A172 (cell line): ENCODE results near the gene ARMC8. TPM values are rescaled to one million over a fixed set of nuclear protein-coding genes. Genes with fewer than 3 reads are reported as not detected.
"Not testable (repeated sequence)": the region's sequence is repeated elsewhere in the genome, so short reads cannot be mapped to it uniquely, and the experiment has no call there.

Experiments used
- DNase-seq: peaks from one replicate; pipeline ENCODE4 v3.0.0-alpha.2; 2015; ENCODE audit warnings: low spot score
- total RNA-seq: library from RNA; depleted of rRNA; stranded (reverse); fragments of >200 nt; shearing (Covaris generic); gene quantifications from 2 replicates; pipeline ENCODE4 v1.2.3, GENCODE V29; 2014; rRNA removed

The ARMC8 gene, protein sequence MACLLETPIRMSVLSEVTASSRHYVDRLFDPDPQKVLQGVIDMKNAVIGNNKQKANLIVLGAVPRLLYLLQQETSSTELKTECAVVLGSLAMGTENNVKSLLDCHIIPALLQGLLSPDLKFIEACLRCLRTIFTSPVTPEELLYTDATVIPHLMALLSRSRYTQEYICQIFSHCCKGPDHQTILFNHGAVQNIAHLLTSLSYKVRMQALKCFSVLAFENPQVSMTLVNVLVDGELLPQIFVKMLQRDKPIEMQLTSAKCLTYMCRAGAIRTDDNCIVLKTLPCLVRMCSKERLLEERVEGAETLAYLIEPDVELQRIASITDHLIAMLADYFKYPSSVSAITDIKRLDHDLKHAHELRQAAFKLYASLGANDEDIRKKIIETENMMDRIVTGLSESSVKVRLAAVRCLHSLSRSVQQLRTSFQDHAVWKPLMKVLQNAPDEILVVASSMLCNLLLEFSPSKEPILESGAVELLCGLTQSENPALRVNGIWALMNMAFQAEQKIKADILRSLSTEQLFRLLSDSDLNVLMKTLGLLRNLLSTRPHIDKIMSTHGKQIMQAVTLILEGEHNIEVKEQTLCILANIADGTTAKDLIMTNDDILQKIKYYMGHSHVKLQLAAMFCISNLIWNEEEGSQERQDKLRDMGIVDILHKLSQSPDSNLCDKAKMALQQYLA
- total RNA-seq, result 45.7 and 65.1 TPM in 2 replicates

DNA sequence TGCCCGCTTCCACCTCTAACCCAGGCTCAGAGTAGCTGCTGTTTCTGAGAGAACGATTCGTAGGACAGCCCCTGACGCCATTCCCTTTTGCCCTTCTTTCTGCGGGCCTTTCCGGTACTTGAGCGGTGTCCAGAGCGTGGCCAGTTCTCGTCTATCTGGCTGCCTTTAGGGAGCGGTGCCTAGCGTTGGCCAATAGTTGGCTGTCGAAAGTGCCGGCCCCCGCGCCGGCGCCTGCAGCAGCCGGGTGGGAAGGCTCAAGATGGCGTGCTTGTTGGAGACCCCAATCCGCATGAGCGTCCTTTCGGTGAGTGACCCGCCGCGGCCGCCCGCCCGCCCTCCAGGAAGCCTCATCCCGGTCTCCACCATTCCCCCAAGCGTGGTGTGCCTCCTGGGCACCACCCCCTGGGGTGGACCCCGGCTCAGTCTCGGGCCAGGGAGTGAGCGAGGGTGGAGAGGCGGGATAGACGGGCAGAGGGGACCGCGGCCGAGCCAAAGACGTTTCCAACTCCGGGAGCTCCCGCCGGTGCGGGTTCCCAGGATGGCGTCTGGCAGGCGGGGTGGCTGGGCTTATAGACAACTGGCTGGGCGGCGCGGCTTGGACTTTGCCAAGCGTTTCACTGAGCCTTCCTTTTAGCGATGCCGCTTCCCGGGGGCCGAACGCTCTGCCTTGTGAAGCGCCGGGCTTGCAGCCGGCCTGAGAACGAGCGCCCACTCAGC is at the start of gene ARMC8:
Gene ARMC8 (plus strand): TSS at position 6 of the 717 bp plus-strand sequence. CDS start 254 bp downstream, at position 260.
- peak; percentile 84 for DNase-seq

DNA sequence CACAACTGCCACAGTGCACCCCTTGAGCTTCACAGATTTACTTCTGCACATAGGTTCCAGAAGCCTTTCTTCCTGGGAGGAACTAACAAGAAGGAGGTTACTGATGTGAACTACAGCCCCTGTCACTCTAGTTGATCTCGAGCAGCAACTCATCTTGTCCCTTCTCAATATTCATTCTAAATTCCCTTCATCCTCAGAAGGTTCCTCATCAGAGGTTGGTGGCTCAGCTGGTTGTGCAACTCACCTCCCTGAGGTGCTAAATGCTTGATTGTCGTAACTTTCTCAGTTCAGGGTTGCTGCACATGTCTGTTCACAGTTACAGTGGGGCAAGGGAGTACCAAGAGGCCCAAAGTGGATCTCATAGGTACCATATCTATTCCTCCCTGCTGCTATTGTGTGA is 49.2 kb upstream of the ARMC8 start:
- no peak for DNase-seq

DNA sequence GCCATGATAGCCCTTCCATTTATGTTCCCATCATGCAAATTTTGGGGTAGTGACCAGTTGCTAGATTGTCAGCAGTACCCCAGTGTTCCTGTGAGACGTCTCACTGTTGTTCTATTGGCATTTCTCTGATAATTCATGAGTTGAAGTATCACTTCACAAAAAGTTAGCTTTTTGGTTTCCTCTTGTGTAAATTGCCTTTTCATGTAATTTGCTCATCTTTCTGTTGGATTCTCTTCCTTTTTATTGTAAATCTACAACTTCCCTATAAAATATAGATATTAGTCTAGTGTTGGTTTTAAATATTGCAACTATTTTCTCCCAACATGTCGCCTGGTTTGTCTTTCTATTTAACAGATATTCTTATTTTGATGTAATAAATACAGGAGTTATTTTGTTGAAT is 47.4 kb upstream of the ARMC8 start:
- no peak for DNase-seq

DNA sequence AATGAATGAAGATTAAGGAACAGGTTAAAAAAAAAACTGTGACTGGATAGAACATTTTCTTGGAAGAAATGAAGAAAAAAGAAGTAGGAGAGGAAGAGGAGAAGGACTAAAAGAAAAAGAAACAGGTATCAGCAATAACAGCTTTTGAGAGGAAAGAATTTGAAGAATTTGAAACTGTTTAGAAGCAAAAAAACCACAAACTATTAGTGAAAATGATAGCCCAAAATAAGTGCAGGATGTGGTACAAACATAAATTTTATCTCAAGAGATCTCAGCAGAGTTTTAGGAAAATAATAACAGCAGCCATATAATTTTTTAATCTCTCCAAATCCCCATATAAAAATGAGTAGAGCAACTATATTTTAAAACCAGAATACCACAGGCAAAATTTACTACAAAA is 46.2 kb upstream of the ARMC8 start:
- peak; percentile 20 for DNase-seq

DNA sequence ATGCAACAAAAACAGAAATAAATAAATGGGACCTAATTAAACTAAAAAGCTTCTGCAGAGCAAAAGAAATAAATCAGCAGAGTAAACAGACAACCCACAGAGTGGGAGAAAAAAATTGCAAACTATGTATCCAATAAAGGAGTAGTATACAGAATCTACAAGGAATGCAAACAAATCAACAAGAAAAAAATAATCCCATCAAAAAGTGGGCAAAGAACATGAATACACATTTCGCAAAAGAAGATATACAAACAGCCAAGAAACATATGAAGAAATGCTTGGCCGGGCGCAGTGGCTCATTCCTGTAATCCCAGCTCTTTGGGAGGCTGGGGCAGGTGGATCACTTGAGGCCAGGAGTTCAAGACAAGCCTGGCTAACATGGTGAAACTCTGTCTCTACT is 44.9 kb upstream of the ARMC8 start:
- not testable (repeated sequence) for DNase-seq

DNA sequence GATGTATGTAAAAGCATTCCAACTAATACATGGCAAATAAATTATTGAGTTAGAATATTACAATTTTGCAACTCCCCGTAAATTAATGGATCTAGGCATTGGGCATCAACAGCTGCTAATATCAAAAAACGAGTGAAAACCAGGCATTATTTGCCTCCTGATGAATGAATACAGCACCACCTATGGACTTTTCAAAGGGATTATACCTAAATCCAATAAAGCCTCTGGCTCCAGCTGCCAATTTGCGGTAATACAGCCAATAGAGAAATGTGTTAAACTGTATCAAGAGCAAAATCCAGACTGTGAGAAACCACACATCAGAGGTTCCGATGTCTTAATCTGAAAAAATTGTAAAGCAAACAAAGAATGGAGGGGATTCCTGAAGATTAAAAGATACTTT is 38.6 kb upstream of the ARMC8 start:
- DNase-seq, result no peak

DNA sequence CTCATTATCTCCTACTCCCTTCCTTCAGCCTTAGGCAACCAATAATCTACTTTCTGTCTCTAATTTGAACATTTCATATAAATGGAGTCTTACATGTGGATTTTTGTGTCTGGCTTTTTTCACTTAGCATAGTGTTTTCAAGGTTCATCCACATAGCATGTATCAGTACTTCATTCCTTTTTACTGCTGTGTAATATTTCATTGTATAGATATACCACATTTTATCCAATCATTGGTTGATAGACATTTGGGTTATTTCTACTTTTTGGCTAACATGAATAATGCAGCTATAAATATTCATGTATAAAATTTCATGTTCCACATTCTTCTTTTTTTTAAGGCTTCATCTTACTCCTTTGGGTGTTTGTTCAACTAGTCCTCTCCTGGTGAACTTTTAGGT is 32.6 kb upstream of the ARMC8 start:
- no peak for DNase-seq

DNA sequence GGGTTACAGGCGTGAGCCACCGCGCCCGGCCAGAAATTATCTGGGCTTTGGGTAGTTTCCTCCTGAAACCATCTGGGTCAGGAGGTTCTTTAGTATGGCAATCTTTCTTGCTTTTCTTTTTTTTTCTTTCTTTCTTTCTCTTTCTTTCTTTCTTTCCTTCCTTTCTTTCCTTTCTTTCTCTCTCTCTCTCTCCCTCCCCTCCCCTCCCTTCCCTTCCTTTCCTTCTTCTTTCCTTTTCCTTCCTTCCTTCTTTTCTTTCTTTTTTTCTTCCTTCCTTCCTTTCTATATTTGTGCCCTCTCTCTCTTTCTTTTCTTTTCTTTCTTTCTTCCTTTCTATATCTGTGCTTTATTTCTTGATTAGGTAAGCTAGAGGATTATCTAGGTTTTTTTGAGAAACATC is 29.4 kb upstream of the ARMC8 start:
- DNase-seq, result no peak

DNA sequence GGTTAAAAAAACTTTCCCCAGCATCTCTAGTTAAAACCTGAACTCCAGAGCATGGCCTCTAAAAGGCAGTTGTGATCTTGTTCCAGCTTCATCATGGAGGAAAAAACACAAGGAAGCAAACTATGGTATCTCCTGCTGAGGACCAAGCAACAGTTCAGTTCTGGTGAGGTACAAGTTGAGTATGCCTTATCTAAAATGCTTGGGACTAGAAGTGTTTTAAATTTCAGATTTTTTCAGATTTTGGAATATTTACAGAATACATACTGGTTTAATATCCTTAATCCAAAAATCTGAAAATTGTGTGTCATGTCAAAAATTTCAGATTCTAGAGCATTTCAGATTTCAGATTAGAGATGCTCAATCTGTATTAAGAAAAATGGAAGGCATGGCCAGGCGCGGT is 22.0 kb upstream of the ARMC8 start:
- no peak for DNase-seq

DNA sequence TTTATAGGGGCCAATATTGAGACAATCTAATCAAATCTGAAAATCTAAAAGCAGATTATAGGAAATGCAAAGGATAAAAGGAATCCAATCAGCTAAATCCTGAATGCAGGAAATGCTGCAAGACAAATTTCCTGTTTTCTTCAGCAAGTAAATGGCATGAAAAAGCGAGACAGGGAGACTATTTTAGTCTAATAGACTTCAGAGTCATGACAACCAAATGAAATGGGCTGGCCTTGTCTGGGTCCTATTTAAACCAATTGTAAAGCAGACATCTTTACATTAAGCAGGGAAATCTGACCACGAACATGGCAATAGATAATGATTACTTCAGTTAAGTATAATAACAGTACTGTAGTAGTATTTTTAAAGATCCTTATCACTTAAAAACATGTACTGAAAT is 14.5 kb upstream of the ARMC8 start:
- no peak for DNase-seq

DNA sequence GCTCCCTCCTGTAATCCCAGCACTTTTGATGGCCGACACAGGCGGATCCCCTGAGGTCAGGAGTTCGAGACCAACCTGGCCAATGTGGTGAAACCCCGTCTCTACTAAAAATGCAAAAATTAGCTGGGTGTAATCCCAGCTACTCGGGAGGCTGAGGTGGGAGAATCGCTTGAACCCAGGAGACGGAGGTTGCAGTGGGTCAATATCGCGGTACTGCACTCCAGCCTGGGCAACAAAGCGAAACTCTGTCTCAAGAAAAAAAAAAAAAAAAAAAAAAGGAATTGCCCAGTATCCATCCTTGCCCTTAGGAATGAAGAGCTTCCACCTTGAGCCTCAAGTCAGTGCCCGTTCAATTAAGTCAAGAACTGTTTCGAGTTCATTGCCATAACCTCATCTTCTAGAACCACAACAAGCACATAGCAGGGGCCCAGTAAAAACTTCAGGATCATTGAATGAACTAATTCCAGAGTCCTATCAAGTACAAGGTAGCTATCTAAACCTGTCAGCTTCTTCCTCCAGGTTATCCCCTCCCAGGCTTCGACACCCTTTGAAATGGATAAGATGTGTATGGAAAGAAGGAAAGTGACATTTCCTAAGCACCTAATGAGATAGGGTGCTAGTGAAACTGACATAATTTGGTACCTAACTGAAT is 13.2 kb upstream of the ARMC8 start:
- DNase-seq, result peak; percentile 29

DNA sequence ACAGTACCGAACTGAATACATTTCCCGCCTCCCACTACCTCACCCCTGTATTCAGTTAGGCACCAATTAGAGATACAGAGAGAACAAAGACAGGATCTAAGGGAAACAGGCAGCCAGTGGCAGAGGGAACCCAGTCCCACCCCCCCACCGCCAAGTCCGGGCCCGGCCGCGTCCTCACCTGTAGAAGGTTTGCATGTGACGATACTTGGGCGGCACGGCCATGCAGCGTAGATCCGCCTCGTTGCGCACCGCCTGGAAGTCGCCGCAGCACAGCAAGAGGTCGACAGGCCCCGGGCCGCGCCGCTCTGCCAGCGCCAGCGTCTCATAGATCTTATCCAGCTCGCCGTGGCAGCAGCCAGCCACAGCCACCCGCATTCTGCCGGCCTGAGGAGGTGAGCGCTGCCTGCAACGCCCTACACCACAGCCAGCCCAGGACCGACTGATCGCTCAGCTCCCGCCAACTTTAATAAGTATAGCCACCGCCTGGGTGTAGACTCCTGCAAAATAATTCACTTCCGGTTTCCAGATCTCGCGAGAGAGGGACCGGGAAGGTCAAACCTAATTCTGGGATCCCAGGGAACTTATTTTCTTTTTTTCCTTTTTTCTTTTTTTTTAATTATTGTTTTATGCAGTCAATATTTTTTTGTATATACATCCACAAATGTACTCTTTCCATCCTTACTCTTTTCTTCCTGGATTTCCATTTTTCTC is 12.5 kb upstream of the ARMC8 start, which contains the start of gene DBR1:
Gene DBR1 (minus strand): TSS at position 501 of the 711 bp plus-strand sequence. CDS start 126 bp downstream, at position 375.
- peak; percentile 83 for DNase-seq

DNA sequence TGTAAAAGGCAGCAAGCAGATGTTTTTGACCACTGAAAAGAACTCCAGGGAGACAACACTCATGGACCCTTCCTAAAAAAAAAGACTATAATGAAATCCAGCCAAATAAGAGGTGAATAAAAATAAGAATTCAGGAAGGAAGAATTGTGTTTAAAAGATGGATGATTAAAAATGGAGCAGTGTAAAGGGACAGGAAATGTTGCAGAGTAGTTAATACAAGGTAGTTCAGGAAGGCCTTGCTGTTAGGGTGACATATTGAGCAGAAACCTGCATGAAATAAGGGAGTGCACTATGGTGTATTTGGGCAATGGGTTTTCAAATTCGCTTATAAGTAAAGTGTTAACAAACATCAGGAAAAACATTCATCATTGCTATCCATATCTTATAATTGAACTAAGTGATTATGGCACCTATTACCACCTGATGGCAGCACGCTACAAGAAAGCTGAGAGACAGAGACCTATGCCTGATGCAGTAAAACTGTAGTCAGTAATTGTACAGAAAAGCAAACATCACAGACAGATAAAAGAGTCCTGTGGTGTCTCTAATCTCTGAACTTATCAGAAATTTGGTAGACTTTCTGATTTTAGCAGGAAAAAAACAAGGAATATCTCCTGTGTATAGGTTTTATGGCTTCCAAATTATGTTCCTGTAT is 6.6 kb upstream of the ARMC8 start:
- DNase-seq, result peak; percentile 49

DNA sequence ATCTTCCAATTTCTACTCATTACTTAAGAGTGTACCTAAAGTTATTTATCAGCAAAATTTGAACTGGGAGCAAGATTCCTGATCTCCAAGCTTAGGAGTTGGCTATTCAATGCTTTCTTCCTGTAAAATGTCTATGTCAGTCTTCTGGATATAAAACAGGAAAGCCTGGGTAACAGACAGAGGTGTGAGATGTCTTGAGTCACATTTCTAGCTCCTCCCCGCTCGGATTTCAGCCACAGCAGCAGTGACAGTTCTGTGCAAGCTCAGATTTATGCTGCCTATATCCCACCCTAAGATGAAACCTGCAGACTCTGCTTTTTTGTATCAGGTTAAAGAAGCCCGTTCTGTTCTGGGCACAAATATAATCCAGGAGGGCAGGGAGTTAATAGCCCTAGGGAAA is 2.1 kb upstream of the ARMC8 start:
- peak; percentile 5 for DNase-seq

DNA sequence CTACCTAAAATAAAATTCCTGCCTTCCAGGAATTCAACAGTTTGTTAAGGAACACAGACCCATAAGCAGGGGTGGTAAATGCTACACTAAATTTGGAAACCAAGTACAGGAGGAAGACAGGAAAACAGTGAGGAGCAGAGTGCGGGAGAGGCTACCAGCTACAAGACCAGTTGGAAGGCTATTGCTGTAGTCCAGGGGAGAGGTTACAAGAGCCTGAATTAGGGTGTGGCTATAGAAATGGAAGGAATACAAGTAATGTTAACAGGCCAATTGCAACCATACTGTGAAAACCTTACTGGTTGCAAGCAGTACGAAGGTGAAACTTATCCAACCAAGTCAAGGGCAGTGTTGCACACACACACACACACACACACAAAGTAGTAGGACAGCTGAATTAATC is 880 bp upstream of the ARMC8 start:
- DNase-seq, result no peak

DNA sequence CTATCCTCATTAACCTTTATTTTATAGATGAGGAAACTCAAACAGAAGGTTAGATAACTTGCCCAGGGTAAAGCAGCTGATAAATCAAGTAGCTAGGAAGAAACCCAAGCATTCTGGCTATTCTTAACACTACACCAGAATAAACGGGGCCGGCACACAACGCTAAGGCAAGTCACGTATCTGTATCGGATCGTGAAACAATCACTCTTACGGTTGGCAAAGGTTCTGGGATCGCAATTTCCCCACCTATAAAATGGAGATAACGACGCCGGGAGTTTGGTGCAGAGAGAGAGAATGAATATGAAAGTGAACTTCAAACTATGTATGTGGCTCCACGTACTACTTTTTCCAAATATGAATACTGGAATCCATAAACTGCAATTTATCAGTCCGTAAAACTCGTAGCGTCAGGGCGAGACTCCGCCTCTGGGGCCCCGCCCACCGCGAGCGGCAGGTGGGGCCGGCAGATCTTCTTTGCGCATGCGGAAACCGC is 252 bp upstream of the ARMC8 start:
- no peak for DNase-seq

DNA sequence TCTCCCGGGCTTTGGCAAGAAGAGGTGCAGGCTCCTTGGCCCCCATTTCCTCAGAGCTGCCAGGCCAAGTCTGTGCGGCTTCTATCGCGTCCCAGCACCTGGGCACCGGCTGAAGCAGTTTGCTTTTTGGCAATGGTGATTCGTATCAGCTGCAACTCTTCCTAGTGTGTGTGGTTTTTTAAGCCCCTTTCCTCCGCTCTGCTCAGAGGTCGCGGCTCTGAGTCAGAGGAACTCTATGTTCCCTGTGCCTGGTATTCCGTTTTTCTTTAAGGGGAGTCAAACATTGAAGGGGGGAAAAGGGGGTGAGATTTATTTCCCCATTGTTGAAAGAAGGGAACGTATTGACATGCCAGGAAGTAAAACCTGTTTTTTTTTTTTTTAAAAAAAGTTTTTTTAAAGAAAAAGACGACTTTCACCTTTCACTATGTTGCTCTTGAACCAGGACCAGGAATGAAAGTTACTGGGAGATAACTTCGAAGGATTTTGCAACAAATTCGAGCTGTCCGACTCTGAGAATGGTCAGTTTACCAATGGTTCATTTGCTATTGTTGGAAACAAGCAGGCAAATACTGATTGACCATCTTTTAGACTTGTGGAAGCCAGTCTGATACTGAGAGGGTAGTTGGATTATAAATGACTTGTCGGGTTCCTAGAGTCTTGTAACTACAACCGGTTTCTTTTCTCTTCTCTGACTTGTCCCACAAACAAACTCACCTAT is 1.1 kb downstream of the ARMC8 start:
- DNase-seq, result peak; percentile 46

DNA sequence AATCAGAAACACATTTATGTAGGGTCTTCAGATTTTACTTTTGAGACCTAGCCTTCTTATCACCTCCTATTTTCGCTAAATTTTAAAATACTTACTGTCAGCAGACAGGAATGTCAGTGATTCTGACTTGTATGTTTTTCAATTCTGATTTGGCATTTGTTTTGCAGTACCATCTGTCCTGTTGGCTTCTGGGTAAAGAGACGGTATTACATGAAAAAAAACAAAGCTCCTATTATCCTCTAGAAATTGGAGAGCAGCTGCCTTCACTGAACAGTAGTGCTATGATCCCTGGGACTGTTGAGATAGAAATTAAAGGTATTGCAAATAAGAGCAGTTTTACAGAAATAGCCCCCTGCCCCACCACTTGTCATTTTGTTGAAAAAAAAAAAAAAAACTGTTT is 8.4 kb downstream of the ARMC8 start:
- no peak for DNase-seq

DNA sequence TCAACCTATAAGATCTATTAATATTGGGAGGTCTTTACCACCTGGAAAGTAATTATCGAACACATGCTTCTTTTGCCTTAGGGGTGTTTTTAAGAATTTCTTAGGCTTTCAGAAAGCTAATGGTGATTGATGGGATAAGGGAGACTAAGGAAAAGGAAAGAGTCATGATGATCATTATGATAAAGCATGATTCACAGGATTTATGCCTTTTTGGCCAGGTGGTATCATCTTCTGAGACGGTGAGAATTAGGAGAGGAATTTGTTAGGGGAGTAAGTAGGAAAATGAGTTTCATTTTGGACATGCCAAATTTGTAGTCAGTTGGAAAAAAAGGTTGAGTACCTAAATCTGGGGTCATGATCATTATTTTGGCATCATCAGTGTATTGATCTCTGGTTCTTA is 8.9 kb downstream of the ARMC8 start:
- DNase-seq, result no peak

DNA sequence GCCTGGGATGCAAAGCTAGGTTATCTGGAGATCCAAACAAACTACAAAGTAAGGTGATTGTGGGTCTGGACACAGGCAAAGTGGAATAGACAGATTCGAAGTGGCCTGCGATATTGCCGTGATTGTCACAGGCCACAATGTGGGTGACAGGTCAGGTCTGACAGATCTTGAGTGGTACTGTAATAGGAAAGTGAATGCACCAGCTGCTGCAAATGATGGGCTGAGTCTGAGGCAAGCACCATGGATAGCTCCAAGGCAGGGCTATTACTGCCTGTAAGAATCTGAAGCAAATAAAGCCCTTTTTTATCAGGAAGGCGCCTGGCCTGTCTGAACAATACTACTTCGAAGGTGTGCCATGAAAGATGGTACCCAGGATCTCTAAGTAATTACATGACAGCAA is 10.0 kb downstream of the ARMC8 start:
- DNase-seq, result peak; percentile 33
